ENCODE measurements around the gene C16orf54. TPM values are rescaled to one million over a fixed set of nuclear protein-coding genes. Genes with fewer than 3 reads are reported as not detected.
"Not testable (repeated sequence)": the region's sequence is repeated elsewhere in the genome, so short reads cannot be mapped to it uniquely, and the experiment has no call there.

C16orf54 gene
- total RNA-seq, 2 experiments from 2014 or later: 39.7 to 51.2 TPM

- no peak overlapping the region for H3K4me3 Mint-ChIP-seq
- no peak overlapping the region for H3K27ac Mint-ChIP-seq
- no peaks in the 10 kb centered on the region for H3K9me3 Mint-ChIP-seq (ENCODE audit: low read depth)
- no peak for DNase-seq
- H3K36me3 Mint-ChIP-seq: no peaks in the 10 kb centered on the region
- no peaks in the 10 kb centered on the region for H3K27me3 Mint-ChIP-seq
- no peak for ATAC-seq
- H3K4me1 Mint-ChIP-seq: peaks cover 16% of the 10 kb centered on the region
- CTCF ChIA-PET: interaction anchor here (0.8 to 9.6 kb wide), 4 partner anchors 92 to 309 kb away, joined by 3 to 109 read pairs (median 54); partner anchors contain the start of gene KIF22
Observed at GRCh38 chr16:29696881-29697331, 48.9 kb downstream of the C16orf54 start.

GRCh38 chr16:29695675-29696074 lies 50.1 kb downstream of the C16orf54 start:
- not testable (repeated sequence) for H3K27me3 Mint-ChIP-seq; H3K4me3 Mint-ChIP-seq; H3K27ac Mint-ChIP-seq; H3K4me1 Mint-ChIP-seq; ATAC-seq; DNase-seq; H3K36me3 Mint-ChIP-seq; H3K9me3 Mint-ChIP-seq (ENCODE audit: low read depth)
- CTCF ChIA-PET: interaction anchor here (1.0 to 1.5 kb wide), 4 partner anchors 12 to 310 kb away, joined by 3 to 5 read pairs (median 3); no protein-coding TSS in a partner anchor

GRCh38 chr16:29694384-29695195 lies 51.2 kb downstream of the C16orf54 start:
- no peak for ATAC-seq
- no peaks in the 10 kb centered on the region for H3K36me3 Mint-ChIP-seq
- no peak overlapping the region for H3K27ac Mint-ChIP-seq
- H3K9me3 Mint-ChIP-seq (ENCODE audit: low read depth): no peaks in the 10 kb centered on the region
- H3K4me1 Mint-ChIP-seq: peaks cover 10% of the 10 kb centered on the region
- no peak overlapping the region for H3K4me3 Mint-ChIP-seq
- H3K27me3 Mint-ChIP-seq: no peaks in the 10 kb centered on the region
- DNase-seq: no peak
- CTCF ChIA-PET: interaction anchor here (1.0 to 1.5 kb wide), 2 partner anchors 11 to 153 kb away, joined by 3 to 5 read pairs; no protein-coding TSS in a partner anchor

- peaks cover 13% of the 10 kb centered on the region for H3K4me1 Mint-ChIP-seq
- H3K27me3 Mint-ChIP-seq; ATAC-seq; DNase-seq; H3K27ac Mint-ChIP-seq; H3K36me3 Mint-ChIP-seq; H3K9me3 Mint-ChIP-seq (ENCODE audit: low read depth); H3K4me3 Mint-ChIP-seq: not testable (repeated sequence)
- CTCF ChIA-PET: interaction anchor here (1.0 to 2.1 kb wide), 9 partner anchors 16 to 373 kb away, joined by 3 to 20 read pairs (median 6); partner anchors contain the start of genes ALDOA, PAGR1 and TLCD3B
Observed at GRCh38 chr16:29692606-29693005, 53.2 kb downstream of the C16orf54 start.

Other genes with a start within 250 kb of the C16orf54 start
- gene NPIPB12, start 239.6 kb downstream of the C16orf54 start, total RNA-seq: 100 to 1,000 TPM in 1 of 2 experiments, 10 to 100 TPM in 1; 95.3 to 139 TPM
- gene SPN, start 82.7 kb downstream of the C16orf54 start, total RNA-seq: 100 to 1,000 TPM; 329 to 351 TPM
- gene QPRT, start 66.8 kb downstream of the C16orf54 start, total RNA-seq: 10 to 100 TPM; 13.3 to 15.7 TPM
- gene ZG16, start 32.3 kb upstream of the C16orf54 start, total RNA-seq: not detected
- gene KIF22, start 44.8 kb upstream of the C16orf54 start, total RNA-seq: 100 to 1,000 TPM; 205 to 266 TPM
- gene MAZ, start 60.5 kb upstream of the C16orf54 start, total RNA-seq: 100 to 1,000 TPM; 411 to 434 TPM
- gene PRRT2, start 66.2 kb upstream of the C16orf54 start, total RNA-seq: 1 to 10 TPM in 1 of 2 experiments, under 1 TPM in 1; 0.85 to 1.1 TPM
- 10 to 100 TPM; 34.3 to 35.2 TPM for gene PAGR1, start 70.2 kb upstream of the C16orf54 start, total RNA-seq
- 100 to 1,000 TPM; 110 to 123 TPM for gene MVP, start 74.5 kb upstream of the C16orf54 start, total RNA-seq
- gene CDIPT, start 117.2 kb upstream of the C16orf54 start, total RNA-seq: 10 to 100 TPM; 52.0 to 62.0 TPM
- gene SEZ6L2, start 153.6 kb upstream of the C16orf54 start, total RNA-seq: under 1 TPM in 1 of 2 experiments, not detected in 1; 0.09 TPM
- gene ASPHD1, start 154.5 kb upstream of the C16orf54 start, total RNA-seq: under 1 TPM in 1 of 2 experiments, not detected in 1; 0.33 TPM
- 10 to 100 TPM; 44.6 to 48.4 TPM for gene KCTD13, start 180.2 kb upstream of the C16orf54 start, total RNA-seq
- 10 to 100 TPM; 56.9 to 67.6 TPM for gene TMEM219, start 216.1 kb upstream of the C16orf54 start, total RNA-seq
- 10 to 100 TPM; 51.1 to 55.3 TPM for gene TAOK2, start 227.9 kb upstream of the C16orf54 start, total RNA-seq
- gene HIRIP3, start 249.6 kb upstream of the C16orf54 start, total RNA-seq: 10 to 100 TPM; 49.3 to 56.5 TPM